GM12891 (cell line): ENCODE data around the gene C17orf114.

Experiments
- POLR2A ChIP-seq: IDR thresholded peaks from 2 replicates; pipeline ENCODE4 v1.6.1; 2011; ENCODE audit warnings: low read depth, low read length, control low read depth
- POLR2AphosphoS5 ChIP-seq: IDR thresholded peaks from 2 replicates; pipeline ENCODE4 v1.6.1; 2011; ENCODE audit warnings: low read depth, low read length, control low read depth

- TF ChIP-seq POLR2A (no peak), POLR2AphosphoS5 (no peak)
Observed at GRCh38 chr17:4759776-4760236, 42.3 kb downstream of the C17orf114 start.
